ENCODE measurements around the gene CHCHD4.

The CHCHD4 gene

DNA sequence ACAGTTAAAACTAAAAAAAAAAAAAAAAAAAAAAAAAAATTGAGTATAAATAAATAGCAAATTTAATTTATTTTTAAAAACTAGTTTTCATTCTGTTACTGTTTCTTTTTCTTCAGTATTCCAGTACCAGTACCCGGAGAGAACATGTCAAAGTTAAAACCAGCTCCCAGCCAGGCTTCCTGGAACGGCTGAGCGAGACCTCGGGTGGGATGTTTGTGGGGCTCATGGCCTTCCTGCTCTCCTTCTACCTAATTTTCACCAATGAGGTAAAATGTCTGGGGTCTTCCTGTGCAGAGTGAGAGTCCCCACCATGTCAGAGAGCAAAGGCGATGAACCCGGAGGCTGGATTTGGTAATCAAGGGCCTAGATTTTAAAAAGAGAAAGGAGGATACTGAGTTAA is 4.6 kb upstream of the CHCHD4 start:
- Histone ChIP-seq H3K27me3 (ENCODE audit: insufficient read depth, poor library complexity, severe bottlenecking) (no peaks in the 10 kb centered on the region), H3K27ac (replicated peaks) (no peak overlapping the region), H3K4me3 (replicated peaks; ENCODE audit: insufficient read depth, low read length) (no peak overlapping the region)
- TF ChIP-seq, protein P1, sequence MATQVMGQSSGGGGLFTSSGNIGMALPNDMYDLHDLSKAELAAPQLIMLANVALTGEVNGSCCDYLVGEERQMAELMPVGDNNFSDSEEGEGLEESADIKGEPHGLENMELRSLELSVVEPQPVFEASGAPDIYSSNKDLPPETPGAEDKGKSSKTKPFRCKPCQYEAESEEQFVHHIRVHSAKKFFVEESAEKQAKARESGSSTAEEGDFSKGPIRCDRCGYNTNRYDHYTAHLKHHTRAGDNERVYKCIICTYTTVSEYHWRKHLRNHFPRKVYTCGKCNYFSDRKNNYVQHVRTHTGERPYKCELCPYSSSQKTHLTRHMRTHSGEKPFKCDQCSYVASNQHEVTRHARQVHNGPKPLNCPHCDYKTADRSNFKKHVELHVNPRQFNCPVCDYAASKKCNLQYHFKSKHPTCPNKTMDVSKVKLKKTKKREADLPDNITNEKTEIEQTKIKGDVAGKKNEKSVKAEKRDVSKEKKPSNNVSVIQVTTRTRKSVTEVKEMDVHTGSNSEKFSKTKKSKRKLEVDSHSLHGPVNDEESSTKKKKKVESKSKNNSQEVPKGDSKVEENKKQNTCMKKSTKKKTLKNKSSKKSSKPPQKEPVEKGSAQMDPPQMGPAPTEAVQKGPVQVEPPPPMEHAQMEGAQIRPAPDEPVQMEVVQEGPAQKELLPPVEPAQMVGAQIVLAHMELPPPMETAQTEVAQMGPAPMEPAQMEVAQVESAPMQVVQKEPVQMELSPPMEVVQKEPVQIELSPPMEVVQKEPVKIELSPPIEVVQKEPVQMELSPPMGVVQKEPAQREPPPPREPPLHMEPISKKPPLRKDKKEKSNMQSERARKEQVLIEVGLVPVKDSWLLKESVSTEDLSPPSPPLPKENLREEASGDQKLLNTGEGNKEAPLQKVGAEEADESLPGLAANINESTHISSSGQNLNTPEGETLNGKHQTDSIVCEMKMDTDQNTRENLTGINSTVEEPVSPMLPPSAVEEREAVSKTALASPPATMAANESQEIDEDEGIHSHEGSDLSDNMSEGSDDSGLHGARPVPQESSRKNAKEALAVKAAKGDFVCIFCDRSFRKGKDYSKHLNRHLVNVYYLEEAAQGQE (IDR thresholded peaks at IDR 0.05; ENCODE audit: insufficient replicate concordance, low read depth) = no peak
- TF ChIP-seq, protein P2, sequence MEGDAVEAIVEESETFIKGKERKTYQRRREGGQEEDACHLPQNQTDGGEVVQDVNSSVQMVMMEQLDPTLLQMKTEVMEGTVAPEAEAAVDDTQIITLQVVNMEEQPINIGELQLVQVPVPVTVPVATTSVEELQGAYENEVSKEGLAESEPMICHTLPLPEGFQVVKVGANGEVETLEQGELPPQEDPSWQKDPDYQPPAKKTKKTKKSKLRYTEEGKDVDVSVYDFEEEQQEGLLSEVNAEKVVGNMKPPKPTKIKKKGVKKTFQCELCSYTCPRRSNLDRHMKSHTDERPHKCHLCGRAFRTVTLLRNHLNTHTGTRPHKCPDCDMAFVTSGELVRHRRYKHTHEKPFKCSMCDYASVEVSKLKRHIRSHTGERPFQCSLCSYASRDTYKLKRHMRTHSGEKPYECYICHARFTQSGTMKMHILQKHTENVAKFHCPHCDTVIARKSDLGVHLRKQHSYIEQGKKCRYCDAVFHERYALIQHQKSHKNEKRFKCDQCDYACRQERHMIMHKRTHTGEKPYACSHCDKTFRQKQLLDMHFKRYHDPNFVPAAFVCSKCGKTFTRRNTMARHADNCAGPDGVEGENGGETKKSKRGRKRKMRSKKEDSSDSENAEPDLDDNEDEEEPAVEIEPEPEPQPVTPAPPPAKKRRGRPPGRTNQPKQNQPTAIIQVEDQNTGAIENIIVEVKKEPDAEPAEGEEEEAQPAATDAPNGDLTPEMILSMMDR (IDR thresholded peaks at IDR 0.05; ENCODE audit: insufficient read depth, low read length) = no peak
- TF ChIP-seq GABPA (IDR thresholded peaks at IDR 0.05; ENCODE audit: low read depth) (no peak), POLR2AphosphoS5 (IDR thresholded peaks at IDR 0.05; ENCODE audit: low read depth) (no peak), SPI1 (IDR thresholded peaks at IDR 0.05; ENCODE audit: borderline replicate concordance, low read depth) (no peak)
- DNase-seq (ENCODE audit: low read depth in 1 of 2, low spot score in 1 of 2) = no peak

DNA sequence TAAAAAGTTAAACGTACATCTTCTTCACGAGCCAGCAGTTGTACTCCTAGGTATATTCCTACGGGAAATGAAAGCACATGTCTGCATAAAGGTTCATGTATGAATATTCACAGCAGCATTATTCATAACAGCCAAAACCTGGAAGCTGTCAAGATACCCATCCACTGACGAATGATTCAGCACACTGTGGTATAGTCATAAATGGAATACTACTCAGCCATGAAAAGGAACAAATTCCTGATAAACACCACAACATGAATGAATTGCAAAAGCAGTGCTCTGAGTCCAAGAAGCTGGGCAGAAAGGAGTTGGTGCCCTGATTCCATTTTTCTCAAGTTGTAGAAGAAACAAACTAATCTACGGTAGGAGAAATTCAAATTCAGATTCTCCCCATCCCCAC is 4.1 kb upstream of the CHCHD4 start:
- TF ChIP-seq POLR2AphosphoS5 (IDR thresholded peaks at IDR 0.05; ENCODE audit: low read depth) (no peak), SPI1 (IDR thresholded peaks at IDR 0.05; ENCODE audit: borderline replicate concordance, low read depth) (no peak), GABPA (IDR thresholded peaks at IDR 0.05; ENCODE audit: low read depth) (no peak)
- TF ChIP-seq, protein P2 (IDR thresholded peaks at IDR 0.05; ENCODE audit: insufficient read depth, low read length) = no peak
- TF ChIP-seq, protein P1 (IDR thresholded peaks at IDR 0.05; ENCODE audit: insufficient replicate concordance, low read depth) = no peak
- DNase-seq (ENCODE audit: low read depth in 1 of 2, low spot score in 1 of 2) = no peak

DNA sequence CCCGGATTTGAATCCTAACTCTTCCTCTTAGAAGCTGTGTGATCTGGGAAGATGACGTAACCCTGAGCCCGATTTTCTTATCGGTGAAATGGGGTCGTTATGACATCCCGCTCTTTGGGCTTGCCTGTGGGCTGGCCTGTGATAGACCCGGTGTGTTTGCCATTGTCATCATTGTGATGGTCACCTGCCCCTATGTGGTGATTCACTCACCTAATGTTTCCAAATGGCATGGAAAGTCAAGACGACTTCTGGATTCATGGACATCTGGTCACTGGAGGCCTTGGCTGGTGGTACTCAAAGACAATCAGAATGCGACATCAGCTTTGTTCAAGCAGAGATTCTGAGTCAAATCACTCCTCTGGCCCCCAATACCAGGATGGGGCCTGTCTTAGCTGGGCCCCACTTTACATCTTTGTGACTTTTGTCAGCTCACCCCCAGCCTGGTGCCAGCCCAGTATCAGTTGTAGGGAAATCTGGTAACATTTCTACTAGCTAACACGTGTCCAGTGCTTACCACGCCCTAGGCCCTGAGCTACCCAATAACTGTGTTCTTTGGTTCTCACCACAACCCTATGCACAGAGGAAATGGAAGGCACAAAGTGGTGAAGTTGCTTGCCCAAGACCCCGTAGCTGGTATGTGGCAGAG is 3.0 kb upstream of the CHCHD4 start:
- TF ChIP-seq GABPA (IDR thresholded peaks at IDR 0.05; ENCODE audit: low read depth) (no peak), SPI1 (IDR thresholded peaks at IDR 0.05; ENCODE audit: borderline replicate concordance, low read depth) (no peak)
- Histone ChIP-seq H3K27me3 (ENCODE audit: insufficient read depth, poor library complexity, severe bottlenecking) (no peaks in the 10 kb centered on the region), H3K4me3 (replicated peaks; ENCODE audit: insufficient read depth, low read length) (no peak overlapping the region), H3K27ac (replicated peaks) (no peak overlapping the region)
- no peak for DNase-seq (ENCODE audit: low read depth in 1 of 2, low spot score in 1 of 2)

More for the DNA sequence above, 4.1 kb upstream of the CHCHD4 start:
- H3K4me3 ChIP-seq (replicated peaks; ENCODE audit: insufficient read depth, low read length) = no peak overlapping the region
- H3K27ac ChIP-seq (replicated peaks) = no peak overlapping the region
- H3K27me3 ChIP-seq (ENCODE audit: insufficient read depth, poor library complexity, severe bottlenecking) = no peaks in the 10 kb centered on the region

DNA sequence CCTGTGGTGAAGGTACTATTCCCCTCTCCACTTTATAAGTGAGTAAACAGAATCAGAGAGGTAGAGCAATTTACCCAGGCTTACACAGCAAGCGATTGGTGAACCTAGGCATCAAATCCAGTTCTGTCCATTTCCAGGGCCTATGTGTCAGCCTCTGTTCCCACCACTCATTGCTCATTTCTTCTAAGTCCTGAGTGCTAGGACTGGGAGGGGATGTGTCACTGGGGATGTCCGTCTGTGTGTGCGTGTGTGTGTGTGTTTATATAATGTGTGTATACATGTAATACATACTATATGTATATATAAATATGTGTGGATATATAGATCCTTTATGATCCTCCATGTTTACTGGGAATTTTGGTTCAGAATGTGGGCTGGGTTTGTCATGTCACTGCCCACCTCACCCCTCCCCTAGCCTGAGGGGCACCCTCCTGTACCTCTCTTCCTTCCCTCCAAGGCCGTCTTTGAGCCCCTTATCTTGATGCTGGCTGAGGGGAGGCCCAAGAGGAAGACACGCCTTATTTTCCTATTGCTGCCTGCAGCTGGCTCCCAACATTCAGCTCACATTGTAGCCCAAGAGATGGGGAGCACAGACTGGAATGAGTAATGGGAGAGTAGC is 2.3 kb upstream of the CHCHD4 start:
- H3K4me3 ChIP-seq (replicated peaks; ENCODE audit: insufficient read depth, low read length) = peak overlapping the region; percentile 94

More for the DNA sequence above, 2.3 kb upstream of the CHCHD4 start:
- no peak for DNase-seq (ENCODE audit: low read depth in 1 of 2, low spot score in 1 of 2)
- Histone ChIP-seq H3K27ac (replicated peaks) (no peak overlapping the region), H3K27me3 (ENCODE audit: insufficient read depth, poor library complexity, severe bottlenecking) (no peaks in the 10 kb centered on the region)
- no peak for TF ChIP-seq SPI1 (IDR thresholded peaks at IDR 0.05; ENCODE audit: borderline replicate concordance, low read depth)
- TF ChIP-seq GABPA (IDR thresholded peaks at IDR 0.05; ENCODE audit: low read depth) = no peak
- TF ChIP-seq, protein P2 (IDR thresholded peaks at IDR 0.05; ENCODE audit: insufficient read depth, low read length) = no peak
- no peak for TF ChIP-seq POLR2AphosphoS5 (IDR thresholded peaks at IDR 0.05; ENCODE audit: low read depth)
- TF ChIP-seq, protein P1 (IDR thresholded peaks at IDR 0.05; ENCODE audit: insufficient replicate concordance, low read depth) = no peak
